Adrenal gland (tissue), 12 donors: ENCODE data around the gene ANAPC15. TPM values are rescaled to one million over a fixed set of nuclear protein-coding genes. Genes with fewer than 3 reads are reported as not detected.
A peak's percentile ranks its signal among the peaks of the same experiment; 100 is the strongest.
"Not testable (repeated sequence)": the region's sequence is repeated elsewhere in the genome, so short reads cannot be mapped to it uniquely, and the experiment has no call there.

Experiments used
- DNase-seq, 7 donors: peaks; one replicate each; pipeline ENCODE4 v3.0.0-alpha.2; 2019 to 2020
- H3K27ac ChIP-seq, 5 donors: fragments of 200-600 bp; sonication (generic) in 4 of 5; 1 replicate in 3 of 5; 2 replicates in 2 of 5; pipeline versions ENCODE4 v1.5.1 to v1.8.0; 2016 to 2020; ENCODE audit warnings: mild to moderate bottlenecking in 1 of 5
- H3K27me3 ChIP-seq: fragments of 200-600 bp; 2 replicates; pipeline ENCODE4 v1.8.0; 2021
- H3K36me3 ChIP-seq, 2 donors: fragments of 200-600 bp; replicated peaks in 1 of 2; 1 replicate in 1 of 2; 2 replicates in 1 of 2; pipeline versions ENCODE4 v1.5.1 to v1.8.0; 2018 to 2022
- H3K4me1 ChIP-seq, 2 donors: fragments of 200-600 bp; replicated peaks in 1 of 2; 1 replicate in 1 of 2; 2 replicates in 1 of 2; pipeline versions ENCODE4 v1.5.1 to v1.8.0; 2018 to 2021
- H3K4me3 ChIP-seq, 4 donors: fragments of 200-600 bp; sonication (generic) in 3 of 4; one replicate each; pipeline ENCODE4 v1.5.1; 2016 to 2018
- H3K9me3 ChIP-seq, 3 donors: fragments of 200-600 bp; sonication (generic) in 1 of 3; replicated peaks in 1 of 3; 1 replicate in 2 of 3; 2 replicates in 1 of 3; pipeline versions ENCODE4 v1.5.1 to v1.8.0; 2016 to 2021
- CTCF ChIP-seq, 6 experiments: fragments of 450-650 bp in 4 of 6; fragments of 200-600 bp in 2 of 6; sonication (generic) in 1 of 6; IDR thresholded peaks; 1 replicate in 5 of 6; 2 replicates in 1 of 6; pipeline versions ENCODE4 v1.5.1 to v1.8.0; 2016 to 2021; ENCODE audit warnings: antibody characterized with exemption in 6 of 6, mild to moderate bottlenecking in 2 of 6, moderate library complexity in 1 of 6
- POLR2A ChIP-seq, 2 donors: fragments of 450-650 bp; IDR thresholded peaks; one replicate each; pipeline ENCODE4 v1.6.1; 2017; ENCODE audit warnings: antibody characterized with exemption in 2 of 2, mild to moderate bottlenecking in 2 of 2, moderate library complexity in 1 of 2
- WGBS, 4 donors: extraction: QIAGEN DNeasy Blood & Tissue Kit in 2 of 4; methylation state at CpG; one replicate each; pipeline versions ENCODE4 v1.1.5 to v1.1.7; 2013 to 2017; 5-methylcytosine and 5-hydroxymethylcytosine counted together
- intact Hi-C, 2 donors: fragments of 100-400 bp; cut with DNase I; formaldehyde crosslinking; loops; one replicate each; pipeline versions ENCODE4 v1.14.1 to v1.15.0; 2022 to 2023
- polyA plus RNA-seq, 3 donors: library from polyadenylated mRNA; stranded (reverse); fragments of 200-250 nt in 2 of 3; fragments of 350-450 nt in 1 of 3; fragmentation: Illumina TruSeq in 1 of 3; extraction: RNeasy Lipid Tissue Mini Kit (QIAGEN cat#74804) in 1 of 3; gene quantifications; one replicate each; pipeline ENCODE4 v1.2.3, GENCODE V29; 2013 to 2014
- total RNA-seq, 9 donors: library from RNA; depleted of rRNA in 4 of 9; stranded (reverse); fragments of >200 nt in 4 of 9; fragments of 120-200 nt in 1 of 9; fragmentation: NEBNext Ultra II Directional in 1 of 9; extraction: Animal tissue kit (Norgen Biotek cat#: 25700) in 1 of 9; gene quantifications; one replicate each; pipeline versions ENCODE4 v1.1.0 to v1.2.4, GENCODE V29; 2013 to 2023
- donor health status: healthy with polysubstance abuse.
- donor health status: Bipolar disorder and iron deficiency.
- donor health status: DM: yes; HTN: yes; CAD: no.
- donor health status: DM: no; HTN: no; CAD: no.
- donor health status: DM: no; HTN: no; CAD: no.
- donor health status: DM: yes; HTN: yes; CAD: no.

ANAPC15 gene
- total and polyA plus RNA-seq, 12 donors: 15.3 to 80.0 (median 34.9) TPM

GRCh38 chr11:72139500-72139899 is 27.0 kb upstream of the ANAPC15 start:
- Histone ChIP-seq H3K9me3 (no peaks in the 10 kb centered on the region), H3K4me3 (no peak overlapping the region), H3K4me1 (no peaks in the 10 kb centered on the region), H3K27ac (no peak overlapping the region), H3K27me3 (no peaks in the 10 kb centered on the region), H3K36me3 (no peaks in the 10 kb centered on the region)
- 89 to 96% (median 91%) methylated on average over 11 of the region's 11 CpGs for WGBS, 4 donors
- intact Hi-C loops: no loop called here
- no peak for TF ChIP-seq CTCF (IDR thresholded peaks at IDR 0.05)
- no peak for TF ChIP-seq POLR2A (IDR thresholded peaks at IDR 0.05)
- DNase-seq: peak in 1 of 7 donors; percentile 43

- H3K36me3 ChIP-seq: no peaks in the 10 kb centered on the region
- H3K4me3 ChIP-seq: no peak overlapping the region
- intact Hi-C loops: no loop called here
- H3K27me3 ChIP-seq: no peaks in the 10 kb centered on the region
- H3K9me3 ChIP-seq: no peaks in the 10 kb centered on the region
- peak in 1 of 7 donors; percentile 25 for DNase-seq
- H3K27ac ChIP-seq: no peak overlapping the region
- no peaks in the 10 kb centered on the region for H3K4me1 ChIP-seq
- 84 to 100% (median 89%) methylated on average over 1 to 12 of the region's 12 CpGs for WGBS, 4 donors
- TF ChIP-seq POLR2A (IDR thresholded peaks at IDR 0.05): no peak
- no peak for TF ChIP-seq CTCF (IDR thresholded peaks at IDR 0.05)
Observed at GRCh38 chr11:72138821-72139390, 26.4 kb upstream of the ANAPC15 start.

GRCh38 chr11:72136684-72137262 is 24.3 kb upstream of the ANAPC15 start:
- Histone ChIP-seq H3K4me1 (no peaks in the 10 kb centered on the region), H3K4me3 (no peak overlapping the region), H3K36me3 (no peaks in the 10 kb centered on the region), H3K9me3 (no peaks in the 10 kb centered on the region), H3K27ac (no peak overlapping the region), H3K27me3 (no peaks in the 10 kb centered on the region)
- intact Hi-C loops: no loop called here
- peak in 1 of 7 donors; percentile 47 for DNase-seq
- TF ChIP-seq POLR2A (IDR thresholded peaks at IDR 0.05): no peak
- TF ChIP-seq CTCF (IDR thresholded peaks at IDR 0.05): no peak
- WGBS, 4 donors: 90 to 100% (median 97%) methylated on average over 4 of the region's 4 CpGs

GRCh38 chr11:72135891-72136683 is 23.6 kb upstream of the ANAPC15 start:
- intact Hi-C loops: no loop called here
- Histone ChIP-seq H3K27me3 (no peaks in the 10 kb centered on the region), H3K4me3 (no peak overlapping the region), H3K27ac (no peak overlapping the region), H3K9me3 (no peaks in the 10 kb centered on the region), H3K36me3 (no peaks in the 10 kb centered on the region), H3K4me1 (peaks cover 0 to 3% of the 10 kb centered on the region in 2 donors)
- WGBS, 4 donors: 86 to 96% (median 93%) methylated on average over 11 to 14 of the region's 14 CpGs
- TF ChIP-seq CTCF (IDR thresholded peaks at IDR 0.05): no peak
- TF ChIP-seq POLR2A (IDR thresholded peaks at IDR 0.05): no peak
- DNase-seq: peak in 1 of 7 donors; percentile 21

- peak in 1 of 7 donors; percentile 44 for DNase-seq
- H3K27ac ChIP-seq: not testable (repeated sequence)
Observed at GRCh38 chr11:72135473-72135872, 23.0 kb upstream of the ANAPC15 start, which contains the start of gene FOLR3. TSS of gene FOLR3 (plus strand) at chr11:72135725. CDS start at chr11:72135953, 228 bp downstream.

More at GRCh38 chr11:72135473-72135872, 23.0 kb upstream of the ANAPC15 start, which contains the start of gene FOLR3:
- intact Hi-C loops, H3K4me1 ChIP-seq, H3K27me3 ChIP-seq, H3K4me3 ChIP-seq, H3K36me3 ChIP-seq, H3K9me3 ChIP-seq: not testable (repeated sequence)
- 78 to 84% (median 79%) methylated on average over 4 of the region's 4 CpGs for WGBS, 4 donors
